Activated CD4-positive, alpha-beta T cell treated with anti-CD3 and anti-CD28 coated beads for 4 hours (primary cell): ENCODE results near the gene SMYD1.

Experiments
- DNase-seq, 2 donors: peaks; one replicate each; pipeline ENCODE4 v3.0.0-alpha.2; 2020

SMYD1 gene

DNA sequence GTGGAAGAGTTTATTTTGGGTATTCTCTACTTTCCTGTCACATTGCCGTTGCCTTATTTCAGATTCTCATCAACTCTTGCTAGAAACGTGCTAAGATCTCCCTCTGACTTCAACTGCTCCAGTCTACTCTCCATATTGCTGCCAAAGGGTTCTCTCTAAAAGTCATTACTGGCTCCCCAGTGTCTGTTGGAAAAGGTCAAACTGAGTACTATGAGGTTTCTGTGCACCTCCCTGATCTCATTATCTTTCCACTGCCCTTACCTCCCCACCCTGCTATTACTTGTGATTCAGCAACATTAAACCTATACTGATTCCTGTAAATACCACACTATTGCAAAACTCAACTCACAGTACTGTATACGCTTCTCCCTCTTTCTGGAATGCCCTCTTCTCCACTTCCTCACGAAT is 10.2 kb upstream of the SMYD1 start:
- DNase-seq: no peak

GRCh38 chr2:88058191-88058590 is 9.4 kb upstream of the SMYD1 start:
- DNase-seq: no peak

GRCh38 chr2:88059979-88060906 is 7.4 kb upstream of the SMYD1 start:
- peak; percentile 28 to 32 for DNase-seq

GRCh38 chr2:88060907-88061275 is 6.7 kb upstream of the SMYD1 start:
- no peak for DNase-seq

DNA sequence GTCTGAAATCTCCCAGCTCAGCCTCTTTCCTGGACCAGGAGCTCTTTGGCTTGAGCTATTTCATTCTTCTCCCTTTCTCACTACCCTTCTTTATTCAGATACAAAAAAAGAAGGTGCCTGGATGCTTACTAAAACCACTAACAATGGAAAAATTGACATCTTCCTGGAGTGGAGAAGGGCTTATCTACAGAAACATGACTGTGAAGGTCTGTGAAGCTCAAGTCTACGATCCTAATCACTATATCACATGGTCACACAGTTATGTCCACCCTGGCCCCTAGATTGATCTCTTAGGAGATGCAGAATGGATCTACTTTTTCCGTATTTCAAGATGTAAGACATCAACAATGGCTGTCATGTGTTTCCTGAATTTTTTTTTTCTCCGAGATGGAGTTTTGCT is 6.3 kb upstream of the SMYD1 start:
- no peak for DNase-seq

DNA sequence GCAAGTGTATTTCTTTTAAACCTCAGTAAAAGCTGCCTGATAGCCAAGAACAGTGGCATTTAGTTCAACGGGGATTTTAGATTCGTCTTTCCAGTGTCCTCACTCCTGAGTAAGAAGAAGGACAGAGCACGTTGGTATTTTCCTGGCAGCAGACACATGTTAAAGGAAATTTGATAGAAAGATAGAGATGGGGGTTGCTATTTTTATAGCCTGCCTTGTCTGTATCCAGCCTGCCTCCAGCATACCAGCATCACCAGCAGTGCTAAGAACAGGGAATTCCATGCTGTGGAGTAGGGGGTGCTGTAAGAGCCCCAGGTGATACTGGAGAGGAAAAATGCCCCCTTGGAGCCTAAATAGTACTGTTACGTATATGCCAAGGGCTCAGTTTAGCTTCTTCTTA is 1.1 kb upstream of the SMYD1 start:
- DNase-seq: no peak

DNA sequence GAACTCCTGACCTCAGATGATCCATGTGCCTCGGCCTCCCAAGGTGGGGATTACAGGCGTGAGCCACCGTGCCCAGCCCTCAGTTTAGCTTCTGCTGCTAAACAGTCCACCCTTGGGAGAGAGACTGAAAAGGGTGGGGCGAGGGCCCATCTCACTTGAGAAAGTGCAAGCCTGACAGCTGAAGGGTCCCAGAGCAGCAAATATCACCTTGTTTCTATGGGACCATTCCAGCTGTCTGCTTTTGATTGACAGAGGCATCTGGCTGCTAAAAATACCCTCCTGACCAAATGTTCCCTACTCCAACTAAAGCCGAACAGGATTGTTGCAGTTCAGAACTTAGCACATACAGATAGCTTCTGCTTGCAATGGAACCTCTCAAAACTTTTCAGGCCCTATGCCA is 436 bp upstream of the SMYD1 start:
- DNase-seq: no peak

DNA sequence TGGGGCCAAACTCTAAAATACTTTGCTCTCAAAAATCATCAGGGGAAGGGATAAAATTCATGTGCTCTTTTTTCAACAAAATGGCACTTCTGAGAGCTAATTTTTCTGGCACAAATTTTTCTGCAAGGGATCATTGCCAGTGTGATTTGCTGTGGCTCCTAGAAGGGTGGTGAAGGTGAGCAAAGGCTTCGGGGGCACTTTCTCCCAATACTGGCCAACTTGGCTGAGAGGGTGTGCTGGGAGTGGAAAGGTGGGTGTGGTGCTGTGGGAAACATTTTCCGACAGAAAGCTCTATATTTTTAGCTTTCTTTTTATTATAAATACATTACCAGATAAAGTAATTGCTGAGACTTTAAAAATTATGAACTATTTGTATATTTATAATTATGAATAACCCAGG is 419 bp downstream of the SMYD1 start:
- DNase-seq: no peak

DNA sequence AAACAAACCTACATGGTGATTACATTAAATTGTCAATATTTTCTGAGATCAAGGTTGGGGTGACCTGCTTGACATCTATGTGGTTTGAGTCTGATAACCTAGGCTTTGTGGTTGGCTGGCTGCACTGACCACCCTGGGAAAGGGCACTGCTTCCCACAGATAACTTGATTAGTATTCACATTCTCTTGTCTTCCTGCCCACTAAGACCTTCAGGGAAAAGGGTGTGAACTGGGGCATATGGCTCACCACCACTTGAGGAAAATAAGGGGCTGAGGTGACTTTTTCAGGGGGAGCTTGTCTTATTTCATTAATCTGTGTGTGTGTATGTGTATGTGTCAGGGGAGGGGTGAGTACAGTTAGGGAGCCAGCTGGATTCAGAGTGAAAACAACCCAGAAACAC is 1.5 kb downstream of the SMYD1 start:
- no peak for DNase-seq

GRCh38 chr2:88070055-88070454 is 2.4 kb downstream of the SMYD1 start:
- no peak for DNase-seq

GRCh38 chr2:88071365-88071764 is 3.7 kb downstream of the SMYD1 start:
- DNase-seq: no peak

- DNase-seq: no peak
These were observed 6.5 kb downstream of the SMYD1 start for GRCh38 chr2:88074150-88074549.

- no peak for DNase-seq
These were observed 7.2 kb downstream of the SMYD1 start for GRCh38 chr2:88074854-88075292.

- DNase-seq: no peak
These were observed 9.5 kb downstream of the SMYD1 start for GRCh38 chr2:88077080-88077479.

DNA sequence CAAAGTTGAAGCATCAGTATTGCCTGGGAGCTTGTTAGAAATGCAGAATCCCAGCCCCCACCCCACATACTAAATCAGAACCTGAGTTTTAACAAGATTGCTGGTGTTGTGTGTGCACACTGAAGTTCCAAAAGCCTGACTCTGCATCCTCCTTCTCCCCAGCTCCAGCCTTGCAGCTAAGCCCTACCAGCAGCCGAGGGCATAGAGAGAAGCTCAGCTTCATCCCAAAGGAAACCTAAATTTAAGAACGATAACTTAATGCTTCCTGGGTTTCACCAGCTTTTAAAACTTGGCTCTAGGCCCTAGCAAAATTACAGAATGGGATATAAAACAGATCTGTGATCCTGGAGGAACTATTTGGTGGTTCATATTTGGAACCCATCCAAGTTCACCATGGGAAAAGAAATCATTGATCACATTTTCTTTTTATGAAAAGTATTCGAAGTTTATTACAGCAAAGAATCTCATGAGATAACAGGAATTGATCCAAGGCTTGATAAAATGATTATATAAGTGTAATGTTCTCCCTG is 11.1 kb downstream of the SMYD1 start:
- DNase-seq: no peak

GRCh38 chr2:88080545-88080944 is 12.9 kb downstream of the SMYD1 start:
- DNase-seq: no peak

GRCh38 chr2:88081924-88082608 is 14.4 kb downstream of the SMYD1 start:
- no peak for DNase-seq

DNA sequence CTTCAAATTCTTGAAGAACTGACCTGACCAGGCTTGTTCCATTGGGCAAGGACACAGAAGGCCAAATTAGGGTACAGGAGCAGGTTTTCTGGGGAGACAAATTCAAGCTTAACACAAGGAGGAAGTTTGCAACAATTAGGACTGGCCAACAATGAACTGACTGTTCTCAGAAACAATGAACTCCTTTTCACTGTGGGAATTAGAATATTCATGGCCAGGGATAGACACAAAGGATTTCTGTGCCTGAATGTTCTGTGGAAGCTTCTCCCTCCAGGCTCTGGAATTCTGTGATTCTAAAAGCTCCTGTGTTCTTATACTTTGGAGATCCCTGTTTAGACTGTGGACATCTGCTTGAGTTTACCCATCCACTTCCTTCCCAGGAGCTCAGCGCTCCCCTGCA is 15.2 kb downstream of the SMYD1 start:
- no peak for DNase-seq

DNA sequence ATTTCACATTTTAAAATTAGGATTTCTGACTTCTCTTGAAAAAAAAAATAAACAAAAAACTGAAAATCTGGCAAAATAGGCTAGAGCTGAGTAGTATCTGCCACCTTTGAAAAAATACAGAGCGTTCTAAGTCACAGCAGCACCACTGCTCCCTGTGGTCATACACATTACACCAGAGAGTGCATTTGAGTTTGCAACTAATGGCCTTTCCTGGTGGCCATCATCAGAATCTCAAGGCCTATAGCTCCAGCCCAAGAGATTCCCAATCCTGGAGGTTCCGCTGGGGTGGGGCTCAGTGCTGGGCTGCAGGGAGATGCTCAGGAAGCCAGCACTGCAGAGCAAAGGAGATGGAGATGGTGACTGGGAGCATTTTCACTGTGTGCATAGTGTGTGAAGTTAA is 17.5 kb downstream of the SMYD1 start:
- no peak for DNase-seq

- no peak for DNase-seq
These were observed 18.0 kb downstream of the SMYD1 start for GRCh38 chr2:88085602-88086001.

DNA sequence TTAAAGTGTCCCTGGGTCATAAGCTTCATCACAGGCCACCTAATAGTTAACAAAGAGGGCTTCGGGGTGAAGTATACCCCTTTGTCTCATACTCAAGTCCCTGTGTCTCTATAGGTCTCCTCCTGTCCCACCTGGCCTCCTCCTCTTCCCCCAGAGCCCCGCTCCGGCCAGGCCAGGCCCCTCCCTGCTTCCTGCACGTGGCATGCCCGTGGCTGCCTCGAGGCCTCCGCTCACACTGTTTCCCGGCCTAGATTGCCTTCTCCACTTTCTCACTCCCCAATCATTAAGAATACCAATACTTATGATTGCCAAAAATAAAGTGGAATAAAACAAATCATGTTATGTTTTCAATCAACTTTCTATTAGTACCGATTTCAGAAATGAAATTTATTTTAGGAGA is 18.8 kb downstream of the SMYD1 start:
- no peak for DNase-seq

DNA sequence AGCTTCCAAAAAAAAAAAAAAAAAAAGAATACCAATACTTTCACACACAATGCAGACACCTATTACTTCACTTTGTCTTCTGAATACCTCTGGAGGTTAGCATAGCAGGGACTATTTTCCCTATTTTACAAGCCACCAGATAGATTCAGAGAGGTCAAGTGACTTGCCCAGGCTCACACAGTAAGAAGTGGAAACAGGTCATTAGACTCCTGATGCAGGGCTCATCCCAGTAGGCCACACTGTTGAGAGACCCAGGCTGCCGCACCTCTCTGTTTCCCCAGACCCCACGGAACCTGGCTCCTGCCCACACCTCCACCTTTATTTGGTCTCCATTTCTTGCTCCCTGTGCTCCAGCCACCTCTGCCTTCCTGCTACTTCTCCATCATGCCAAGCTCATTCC is 19.4 kb downstream of the SMYD1 start:
- DNase-seq: no peak

DNA sequence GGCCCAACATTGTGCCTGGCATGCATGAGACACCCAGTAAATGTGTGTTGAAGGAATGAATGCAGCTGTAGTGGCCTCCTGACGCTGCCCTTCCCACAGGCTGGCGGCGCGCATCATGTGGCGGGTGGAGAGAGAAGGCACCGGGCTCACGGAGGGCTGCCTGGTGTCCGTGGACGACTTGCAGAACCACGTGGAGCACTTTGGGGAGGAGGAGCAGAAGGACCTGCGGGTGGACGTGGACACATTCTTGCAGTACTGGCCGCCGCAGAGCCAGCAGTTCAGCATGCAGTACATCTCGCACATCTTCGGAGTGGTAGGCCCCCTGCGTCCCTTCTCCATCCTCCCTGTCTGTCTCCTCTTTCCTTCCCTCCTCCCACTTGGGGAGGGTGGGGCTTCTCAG is 20.1 kb downstream of the SMYD1 start:
- DNase-seq: no peak

DNA sequence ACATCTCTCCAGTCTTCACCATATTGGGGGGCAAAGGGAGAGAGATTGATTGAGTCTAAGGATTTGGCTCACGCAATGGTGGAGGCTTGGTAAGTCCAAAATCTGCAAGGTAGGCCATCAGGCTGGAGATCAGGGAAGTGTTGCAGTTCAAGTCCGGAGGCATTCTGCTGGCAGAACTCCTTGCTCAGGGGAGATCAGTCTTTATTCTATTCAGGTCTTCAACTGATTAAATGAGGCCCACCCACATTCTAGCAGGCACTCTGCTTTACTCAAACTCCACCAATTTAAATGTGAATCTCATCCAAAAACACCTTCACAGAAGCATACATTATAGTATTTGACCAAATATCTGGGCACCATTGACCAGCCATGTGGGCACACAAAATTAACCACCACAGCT is 21.4 kb downstream of the SMYD1 start:
- no peak for DNase-seq
